GM13977 (cell line): ENCODE measurements around the gene LDHB.
"Not testable (repeated sequence)": the region's sequence is repeated elsewhere in the genome, so short reads cannot be mapped to it uniquely, and the experiment has no call there.

Experiments used
- DNase-seq: peaks from one replicate; pipeline ENCODE4 v3.0.0; 2012; ENCODE audit warnings: low spot score
- in situ Hi-C: fragments of 300-500 bp; cut with MboI; formaldehyde crosslinking; loops from one replicate; pipeline ENCODE4 v1.12.0; 2022; ENCODE audit warnings: low sequenced_read_pairs, low pct_unique_long_range_greater_than_20kb, mixed read lengths, inconsistent platforms; ENCODE audit not compliant: unreplicated experiment
- TF ChIP-seq, protein P1 (sequence below): IDR thresholded peaks from 2 replicates; pipeline ENCODE4 v1.5.1; 2012; ENCODE audit warnings: mild to moderate bottlenecking, control low read depth; ENCODE audit not compliant: insufficient read depth; ENCODE audit errors: extremely low read depth, missing control alignments

The LDHB gene

DNA sequence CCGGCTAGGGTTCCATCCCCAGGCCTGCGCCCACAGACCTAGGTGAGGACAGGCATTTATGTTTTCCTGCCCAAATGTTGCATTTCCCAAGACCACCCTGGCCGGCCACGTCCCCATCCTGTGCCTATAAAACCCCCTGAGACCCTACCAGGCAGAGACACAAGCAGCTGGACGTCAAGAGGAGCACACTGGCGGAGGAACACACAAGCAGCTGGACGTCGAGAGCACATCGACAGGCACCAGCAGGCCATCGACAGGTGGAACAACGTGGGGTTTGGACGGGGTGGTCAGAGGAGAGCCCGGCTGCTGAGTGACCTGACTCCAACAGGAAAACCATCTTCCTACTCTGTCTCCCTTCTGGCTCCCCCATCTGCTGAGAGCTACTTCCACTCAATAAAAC, 19.6 kb upstream of the LDHB start:
- in situ Hi-C loops = loop anchor here (25.0 kb wide), 1 partner anchor 760 kb away; no protein-coding TSS in a partner anchor
- TF ChIP-seq, protein P1, sequence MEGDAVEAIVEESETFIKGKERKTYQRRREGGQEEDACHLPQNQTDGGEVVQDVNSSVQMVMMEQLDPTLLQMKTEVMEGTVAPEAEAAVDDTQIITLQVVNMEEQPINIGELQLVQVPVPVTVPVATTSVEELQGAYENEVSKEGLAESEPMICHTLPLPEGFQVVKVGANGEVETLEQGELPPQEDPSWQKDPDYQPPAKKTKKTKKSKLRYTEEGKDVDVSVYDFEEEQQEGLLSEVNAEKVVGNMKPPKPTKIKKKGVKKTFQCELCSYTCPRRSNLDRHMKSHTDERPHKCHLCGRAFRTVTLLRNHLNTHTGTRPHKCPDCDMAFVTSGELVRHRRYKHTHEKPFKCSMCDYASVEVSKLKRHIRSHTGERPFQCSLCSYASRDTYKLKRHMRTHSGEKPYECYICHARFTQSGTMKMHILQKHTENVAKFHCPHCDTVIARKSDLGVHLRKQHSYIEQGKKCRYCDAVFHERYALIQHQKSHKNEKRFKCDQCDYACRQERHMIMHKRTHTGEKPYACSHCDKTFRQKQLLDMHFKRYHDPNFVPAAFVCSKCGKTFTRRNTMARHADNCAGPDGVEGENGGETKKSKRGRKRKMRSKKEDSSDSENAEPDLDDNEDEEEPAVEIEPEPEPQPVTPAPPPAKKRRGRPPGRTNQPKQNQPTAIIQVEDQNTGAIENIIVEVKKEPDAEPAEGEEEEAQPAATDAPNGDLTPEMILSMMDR = no peak
- DNase-seq = no peak

DNA sequence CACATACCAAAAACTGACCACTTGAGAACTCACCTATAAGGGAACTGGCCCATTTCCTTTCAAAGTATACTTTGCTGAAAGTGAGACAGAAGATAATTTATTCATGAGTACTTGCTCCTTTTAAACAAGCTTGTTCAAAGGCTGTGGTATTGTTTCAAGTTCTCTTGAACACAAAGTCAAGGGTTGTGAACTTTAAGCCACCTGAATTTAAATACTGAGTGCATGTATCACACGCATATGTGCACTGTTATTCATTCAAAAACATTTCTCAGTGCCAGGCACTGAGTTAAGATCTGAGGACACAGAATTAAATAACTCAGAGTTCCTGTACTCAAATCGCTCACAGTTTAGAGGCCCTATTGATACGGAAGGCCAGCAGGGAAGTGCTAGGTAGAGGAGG, 19.1 kb upstream of the LDHB start:
- in situ Hi-C loops = loop anchor here (25.0 kb wide), 1 partner anchor 761 kb away; no protein-coding TSS in a partner anchor
- no peak for DNase-seq
- TF ChIP-seq, protein P1 = no peak

DNA sequence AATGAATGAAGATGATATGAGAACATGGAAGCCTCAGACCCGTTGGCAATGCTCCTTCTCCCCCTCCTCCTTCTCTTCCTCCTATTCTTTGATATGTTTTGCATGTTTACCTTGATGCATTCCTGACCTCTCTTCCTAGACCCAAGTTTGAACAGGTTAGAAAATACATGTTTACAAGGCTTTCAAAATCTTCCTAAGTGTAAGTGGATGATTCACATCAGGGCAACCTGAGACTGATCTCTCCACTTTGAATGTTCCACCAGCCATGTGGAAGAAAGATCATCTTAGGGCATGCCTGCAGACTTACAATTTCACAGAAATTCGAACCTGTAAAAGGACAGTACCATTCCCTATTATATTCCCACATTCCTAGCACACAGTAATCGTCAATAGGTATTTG, 18.0 kb upstream of the LDHB start:
- in situ Hi-C loops = loop anchor here (25.0 kb wide), 1 partner anchor 762 kb away; no protein-coding TSS in a partner anchor
- no peak for DNase-seq
- TF ChIP-seq, protein P1 = no peak

DNA sequence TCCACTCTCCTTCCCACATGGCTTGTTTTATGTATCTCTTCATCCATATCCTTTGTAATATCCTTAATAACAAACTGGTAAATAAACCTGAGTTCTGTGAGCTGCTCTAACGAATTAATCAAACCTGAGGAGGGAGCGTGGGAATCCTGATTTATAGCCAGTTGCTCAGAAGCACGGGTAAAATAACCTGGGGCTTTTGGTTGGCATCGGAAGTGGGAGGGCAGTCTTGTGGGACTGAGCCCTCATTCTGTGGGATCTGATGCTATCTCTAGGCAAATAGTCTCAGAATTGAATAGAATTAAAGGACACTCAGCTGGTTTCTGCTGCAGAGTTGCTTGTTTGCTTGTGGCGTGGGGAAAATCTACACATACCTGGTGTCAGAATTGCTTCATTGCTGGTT, 17.5 kb upstream of the LDHB start:
- no peak for DNase-seq
- in situ Hi-C loops = loop anchor here (25.0 kb wide), 1 partner anchor 762 kb away; no protein-coding TSS in a partner anchor
- TF ChIP-seq, protein P1 = no peak

- DNase-seq, in situ Hi-C loops: not testable (repeated sequence)
Measured at GRCh38 chr12:21673830-21674552, 16.3 kb upstream of the LDHB start.

- in situ Hi-C loops = no loop called here
- TF ChIP-seq, protein P1 = no peak
- no peak for DNase-seq
Measured at GRCh38 chr12:21672146-21672545, 14.5 kb upstream of the LDHB start.

DNA sequence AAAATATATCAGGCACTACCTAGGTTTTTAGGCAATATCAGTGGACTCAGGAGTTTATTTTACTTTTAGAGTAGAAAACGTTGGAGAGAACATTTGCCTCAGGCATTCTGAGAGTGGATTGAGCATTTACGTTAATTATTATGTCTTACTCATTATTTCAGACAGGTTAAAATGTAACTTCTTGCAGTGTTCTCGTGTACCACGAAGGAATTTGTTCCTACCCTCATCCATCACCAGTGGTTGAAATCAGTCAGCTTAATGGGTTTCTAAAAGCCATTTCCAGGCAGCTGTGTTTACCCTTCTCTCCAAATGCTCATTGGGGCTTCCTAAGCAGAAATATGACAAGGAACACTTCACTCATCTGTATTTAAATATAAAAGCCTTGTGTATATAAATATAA, 9.1 kb upstream of the LDHB start:
- in situ Hi-C loops = no loop called here
- TF ChIP-seq, protein P1 = no peak
- DNase-seq = no peak
